ENCODE data around the gene STX7.

Gene STX7

DNA sequence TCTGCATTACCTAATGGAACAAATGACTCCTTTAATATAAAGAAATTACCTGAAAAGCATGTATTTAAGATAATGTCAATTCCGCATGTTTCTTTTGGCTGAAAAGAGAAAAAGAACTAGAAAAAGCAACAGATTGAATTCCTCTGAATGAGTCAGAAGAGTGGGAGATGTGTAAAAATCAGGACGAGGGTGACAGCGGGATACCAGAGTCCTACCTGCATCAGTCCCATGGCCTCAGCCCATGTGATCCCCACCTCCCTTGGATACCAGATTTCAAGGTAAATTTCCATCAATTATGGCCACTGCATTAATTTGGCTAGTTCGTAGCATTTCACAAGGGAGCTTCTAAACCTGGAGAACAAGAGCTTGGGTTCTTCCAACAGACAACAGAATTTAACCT is 101.6 kb downstream of the STX7 start:
- no peak for DNase-seq

GRCh38 chr6:132410830-132411229 is 102.1 kb downstream of the STX7 start:
- DNase-seq = no peak

DNA sequence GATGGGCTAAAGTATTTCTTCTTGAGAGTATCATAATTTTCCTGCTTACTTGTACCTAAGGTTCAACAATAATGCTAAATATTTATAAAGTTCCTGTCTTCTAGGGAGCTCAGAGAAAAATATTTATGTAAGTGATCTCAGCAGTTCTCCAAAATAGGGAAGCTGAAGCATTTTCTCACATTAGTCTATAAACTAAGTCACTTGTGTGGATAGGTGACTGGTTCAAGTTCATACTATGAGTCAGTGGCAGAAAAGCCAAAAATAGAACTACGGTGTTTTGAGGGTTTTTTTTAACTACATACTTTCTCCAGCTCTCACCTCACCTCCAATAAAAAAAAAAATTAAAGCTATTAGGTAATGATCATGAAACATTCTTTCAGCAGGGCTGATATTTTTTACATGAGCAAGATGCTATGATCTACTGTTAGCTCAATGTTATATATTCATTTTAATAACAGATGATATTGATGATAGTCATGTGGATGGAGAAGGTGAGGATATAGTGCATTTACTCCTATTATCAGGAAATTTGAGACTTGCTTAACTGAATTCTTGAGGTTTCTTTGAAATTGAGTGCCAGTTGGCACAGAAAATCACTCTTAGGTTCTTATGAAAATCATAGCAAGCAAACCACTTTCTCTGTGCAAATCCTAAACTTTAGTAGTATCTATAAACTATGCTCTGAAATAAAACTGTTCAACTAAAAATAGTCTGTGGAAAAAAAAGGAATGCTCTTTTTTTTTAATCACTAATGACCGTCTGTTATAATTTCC is 107.6 kb downstream of the STX7 start:
- no peak for DNase-seq

DNA sequence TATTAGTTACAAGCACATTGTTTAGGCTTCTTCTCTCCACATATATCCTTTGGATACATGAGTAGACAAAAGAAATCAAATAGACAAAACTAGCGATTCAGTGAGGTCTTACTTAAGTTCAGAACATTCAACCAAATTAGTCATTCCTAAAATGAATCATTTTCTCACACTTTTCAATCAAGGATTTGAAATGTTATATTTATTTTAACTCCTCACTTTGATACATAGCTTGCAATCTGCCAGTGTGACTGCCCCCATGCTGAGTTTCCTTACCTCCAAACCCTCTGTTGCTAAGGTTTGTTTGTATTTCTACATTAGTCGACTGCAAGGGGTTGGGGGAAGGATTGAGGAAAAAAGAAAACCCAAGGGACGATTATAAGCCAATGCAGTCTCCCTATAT is 108.2 kb downstream of the STX7 start:
- no peak for DNase-seq

DNA sequence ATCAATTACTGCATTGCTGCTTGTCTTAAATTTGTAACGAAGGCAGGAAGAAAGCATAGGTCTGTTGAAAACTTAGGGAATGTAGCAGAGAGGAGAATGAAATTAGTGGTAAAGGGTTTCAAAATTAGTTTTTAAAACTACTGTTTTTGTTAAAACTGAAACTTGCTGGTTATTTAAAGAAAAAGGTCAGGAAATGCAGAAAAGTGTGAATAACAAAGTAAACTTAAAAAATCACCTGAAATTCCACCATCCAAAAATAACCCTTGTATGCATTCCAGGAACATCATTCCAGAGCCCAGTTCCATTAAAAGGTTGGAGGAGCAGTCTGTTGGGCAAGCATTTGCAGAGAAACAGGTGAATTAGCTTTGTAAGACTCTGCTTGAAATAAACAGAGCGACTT is 108.6 kb downstream of the STX7 start:
- DNase-seq = no peak

DNA sequence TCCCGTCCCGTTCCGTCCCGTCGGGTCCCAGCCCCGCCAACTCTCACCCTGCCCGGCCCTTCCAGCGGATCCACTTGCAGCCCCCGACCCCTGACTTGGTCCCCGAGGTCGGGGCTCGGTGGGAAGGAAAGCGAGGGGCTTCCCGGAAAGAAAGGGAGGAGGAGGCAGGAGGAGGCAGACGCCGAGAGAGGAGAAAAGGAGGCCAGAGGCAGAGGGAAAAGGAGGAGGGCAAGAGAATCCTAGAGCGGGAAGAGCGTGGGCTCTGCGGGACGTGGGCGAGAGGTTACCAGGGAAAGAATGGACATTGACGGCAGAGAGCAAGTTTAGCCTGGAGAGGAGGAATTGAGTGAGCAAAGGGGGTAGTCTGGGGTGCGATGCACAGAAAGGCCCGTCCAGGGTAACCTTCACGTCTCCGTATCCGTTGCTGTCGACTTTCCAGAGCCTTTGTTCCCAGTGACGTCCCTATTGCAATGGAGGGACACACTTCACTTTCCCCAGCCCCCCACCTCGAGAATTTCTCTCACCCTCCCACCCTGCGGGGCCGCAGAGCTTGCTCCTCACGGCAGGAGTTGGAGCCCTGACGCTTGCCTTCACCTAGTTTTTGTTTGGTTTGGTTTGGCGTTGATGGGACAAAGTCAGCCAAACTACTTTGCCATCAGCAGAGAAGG is 111.2 kb downstream of the STX7 start:
- no peak for DNase-seq

DNA sequence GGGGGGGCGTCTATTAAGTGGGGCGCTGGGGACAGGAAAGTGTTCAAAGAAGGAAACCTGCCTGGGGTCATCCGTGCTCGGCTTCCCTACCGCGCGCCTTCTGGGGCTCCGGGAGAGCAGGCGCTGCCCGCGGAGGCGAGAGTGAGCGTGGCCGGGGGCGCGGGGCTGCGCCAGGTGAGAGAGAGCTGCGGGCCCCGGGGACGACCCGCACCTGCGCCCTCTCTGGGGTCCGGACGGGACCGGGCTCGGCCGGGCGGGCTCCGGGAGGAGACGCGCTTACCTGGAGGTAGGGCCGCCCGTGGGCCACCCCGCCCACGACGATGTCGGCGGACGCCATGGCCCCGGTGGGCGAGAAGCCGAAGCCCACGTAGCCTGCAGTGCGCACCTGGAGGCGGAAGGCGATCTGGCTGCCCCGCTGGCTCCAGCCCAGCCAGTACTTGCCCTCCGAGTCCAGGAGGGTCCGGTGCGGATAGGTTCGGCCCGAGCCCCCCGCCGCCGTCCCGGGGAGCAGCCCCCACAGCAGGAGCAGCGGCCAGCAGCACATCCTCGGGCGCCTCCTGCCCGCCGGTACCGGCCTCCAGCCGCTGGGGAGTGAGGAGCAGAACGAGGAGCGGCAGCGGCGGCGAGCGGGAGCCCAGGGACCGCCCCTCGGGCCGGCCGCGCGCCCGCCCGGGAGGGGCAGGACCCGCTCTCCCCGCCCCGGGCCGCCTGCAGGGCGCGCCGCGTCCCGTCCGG is 111.9 kb downstream of the STX7 start, which contains the start of gene MOXD1:
TSS of gene MOXD1 (minus strand) at position 593 of the 735 bp plus-strand sequence. CDS start at position 544, 49 bp downstream.
- peak; percentile 56 for DNase-seq

DNA sequence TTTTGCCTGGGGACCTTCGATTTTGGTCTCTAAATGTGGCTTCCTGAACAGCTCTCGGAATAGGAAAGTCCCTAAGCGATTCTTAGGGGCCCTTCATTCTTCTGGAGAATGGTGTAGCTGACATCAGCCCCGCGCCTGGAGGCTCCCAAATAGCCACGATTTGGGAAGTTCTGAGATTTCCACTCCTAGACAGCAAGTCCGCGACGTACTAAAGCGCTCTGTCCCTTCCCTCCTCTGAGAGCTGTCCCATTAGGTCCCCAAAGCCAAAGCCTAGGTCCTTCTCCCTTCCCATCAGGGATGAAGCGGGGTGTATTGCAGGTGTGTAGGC is 112.4 kb downstream of the STX7 start:
- DNase-seq = no peak

GRCh38 chr6:132399376-132400074 is 113.4 kb downstream of the STX7 start:
- DNase-seq = no peak

All from left hindlimb (tissue), 1 donor.